GM10248 (cell line): ENCODE results near the gene POLR1C.

Experiments
- CTCF ChIA-PET: fragments of 300-600 bp; sonication (Branson Sonifier 250); formaldehyde crosslinking; extraction: SDS; loops from one replicate; lab custom pipeline; 2021; ENCODE audit warnings: antibody characterized with exemption; lab: Yijun Ruan, JAX
- POLR2A ChIA-PET: fragments of 350-650 bp; sonication (Branson Sonifier 250); formaldehyde crosslinking; extraction: SDS; loops from one replicate; lab custom pipeline; 2020; ENCODE audit warnings: antibody characterized with exemption; lab: Yijun Ruan, JAX
- DNase-seq: peaks from one replicate; pipeline ENCODE4 v3.0.0; 2012; ENCODE audit errors: extremely low spot score
- TF ChIP-seq, protein P1 (sequence below): IDR thresholded peaks from 2 replicates; pipeline ENCODE4 v1.5.1; 2012; ENCODE audit warnings: mild to moderate bottlenecking, low read depth; ENCODE audit errors: extremely low read depth, missing control alignments, control extremely low read depth

Gene POLR1C

DNA sequence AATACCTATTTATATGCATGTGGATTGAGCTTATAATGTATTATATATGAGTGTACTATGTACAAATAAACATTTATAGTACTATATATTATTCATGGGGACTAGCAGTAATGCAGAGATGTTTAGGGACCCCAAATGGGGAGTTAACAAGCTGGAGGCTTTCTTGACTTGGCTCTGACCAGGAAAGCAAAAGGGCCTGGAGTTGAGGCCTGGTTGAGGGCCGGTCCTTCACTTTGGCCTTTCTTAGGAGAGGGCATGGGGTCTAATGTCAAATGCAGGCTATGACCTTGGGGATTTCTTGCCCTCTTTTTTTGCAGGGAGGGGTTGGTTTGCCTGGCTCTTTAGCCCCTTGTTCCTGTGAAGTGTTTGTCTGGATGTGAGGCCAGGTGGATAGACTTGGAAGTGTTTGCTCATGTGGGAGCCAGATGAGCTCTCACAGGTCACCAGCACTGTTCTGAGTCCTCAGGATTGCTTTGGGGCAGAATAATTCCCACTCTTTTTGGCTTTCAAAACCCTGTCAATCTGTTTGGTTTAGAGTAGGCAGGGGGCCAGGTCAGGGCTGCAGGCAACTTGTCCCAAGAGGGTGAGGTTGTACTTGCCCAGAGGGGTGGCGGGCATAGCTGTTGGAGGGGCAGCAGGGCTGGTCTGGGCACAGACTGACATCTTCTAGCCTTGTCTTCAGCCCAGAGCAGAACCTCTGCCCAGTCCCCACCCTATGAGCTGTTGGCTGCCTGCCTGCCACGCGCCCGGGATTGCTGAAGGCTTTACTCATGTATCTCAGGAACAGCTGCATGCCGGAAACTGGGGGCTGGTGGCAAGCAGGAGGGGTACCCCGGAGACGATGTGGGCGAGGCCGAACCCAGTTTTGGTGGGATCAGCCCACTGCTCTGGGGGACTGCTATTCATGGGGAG, 24.9 kb upstream of the POLR1C start:
- no peak for DNase-seq
- ChIA-PET CTCF (interaction anchor here (0.9 to 11.7 kb wide), 8 partner anchors 7 to 301 kb away, joined by 3 to 125 read pairs (median 4); partner anchors contain the start of genes DLK2, DNPH1 and LRRC73), POLR2A (no interaction called here)
- TF ChIP-seq, protein P1, sequence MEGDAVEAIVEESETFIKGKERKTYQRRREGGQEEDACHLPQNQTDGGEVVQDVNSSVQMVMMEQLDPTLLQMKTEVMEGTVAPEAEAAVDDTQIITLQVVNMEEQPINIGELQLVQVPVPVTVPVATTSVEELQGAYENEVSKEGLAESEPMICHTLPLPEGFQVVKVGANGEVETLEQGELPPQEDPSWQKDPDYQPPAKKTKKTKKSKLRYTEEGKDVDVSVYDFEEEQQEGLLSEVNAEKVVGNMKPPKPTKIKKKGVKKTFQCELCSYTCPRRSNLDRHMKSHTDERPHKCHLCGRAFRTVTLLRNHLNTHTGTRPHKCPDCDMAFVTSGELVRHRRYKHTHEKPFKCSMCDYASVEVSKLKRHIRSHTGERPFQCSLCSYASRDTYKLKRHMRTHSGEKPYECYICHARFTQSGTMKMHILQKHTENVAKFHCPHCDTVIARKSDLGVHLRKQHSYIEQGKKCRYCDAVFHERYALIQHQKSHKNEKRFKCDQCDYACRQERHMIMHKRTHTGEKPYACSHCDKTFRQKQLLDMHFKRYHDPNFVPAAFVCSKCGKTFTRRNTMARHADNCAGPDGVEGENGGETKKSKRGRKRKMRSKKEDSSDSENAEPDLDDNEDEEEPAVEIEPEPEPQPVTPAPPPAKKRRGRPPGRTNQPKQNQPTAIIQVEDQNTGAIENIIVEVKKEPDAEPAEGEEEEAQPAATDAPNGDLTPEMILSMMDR: no peak

DNA sequence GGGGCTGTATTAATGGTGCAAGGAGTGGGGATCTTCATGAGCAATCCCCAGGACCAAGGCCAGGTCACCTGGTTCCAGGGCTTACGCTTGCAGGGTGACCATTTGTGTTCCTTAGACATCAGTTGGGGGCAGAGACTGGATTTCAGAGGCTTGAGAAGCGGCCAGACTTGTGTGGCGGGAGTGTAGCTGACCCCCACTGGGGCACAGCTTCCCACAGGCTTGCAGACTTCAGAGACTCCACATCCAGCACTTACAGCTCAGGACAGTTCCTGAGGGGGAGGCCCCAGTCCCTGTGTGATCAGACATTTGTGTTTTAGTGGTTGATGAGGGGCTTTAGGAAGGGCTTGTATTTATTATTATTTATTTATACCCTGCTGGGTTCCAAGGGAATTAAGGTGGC, 24.2 kb upstream of the POLR1C start:
- POLR2A ChIA-PET: no interaction called here
- TF ChIP-seq, protein P1: no peak
- CTCF ChIA-PET: interaction anchor here (0.9 to 11.7 kb wide), 7 partner anchors 8 to 302 kb away, joined by 3 to 125 read pairs (median 4); partner anchors contain the start of genes DLK2 and DNPH1
- no peak for DNase-seq

DNA sequence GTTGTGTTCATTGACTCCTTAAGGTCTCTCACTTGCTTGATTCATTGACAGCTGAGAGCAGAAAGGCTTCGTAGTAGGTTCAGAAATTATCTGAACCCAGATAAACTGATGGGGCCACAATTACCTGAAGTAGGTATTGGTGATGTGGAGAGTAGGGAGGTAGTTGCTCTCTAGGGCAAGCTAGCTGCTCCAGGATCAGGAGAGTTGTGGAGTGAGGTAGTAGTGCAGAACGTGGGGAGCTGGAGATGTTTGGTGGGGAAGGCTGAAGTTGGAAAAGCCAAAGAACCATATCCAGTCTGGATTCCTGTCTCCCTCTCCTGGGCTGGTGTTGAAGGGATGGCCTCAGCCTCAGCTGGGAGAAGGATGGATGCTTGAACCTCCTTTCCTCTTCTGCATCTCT, 23.7 kb upstream of the POLR1C start:
- no peak for DNase-seq
- TF ChIP-seq, protein P1: no peak
- ChIA-PET CTCF (interaction anchor here (0.9 to 11.7 kb wide), 8 partner anchors 8 to 303 kb away, joined by 3 to 125 read pairs (median 8); partner anchors contain the start of genes DLK2 and DNPH1), POLR2A (no interaction called here)

- ChIA-PET POLR2A (no interaction called here), CTCF (interaction anchor here (1.8 to 11.7 kb wide), 7 partner anchors 9 to 264 kb away, joined by 4 to 125 read pairs (median 15); partner anchors contain the start of genes DLK2 and DNPH1)
- TF ChIP-seq, protein P1: no peak
- DNase-seq: no peak
Measured at GRCh38 chr6:43493833-43494232, 23.1 kb upstream of the POLR1C start.

DNA sequence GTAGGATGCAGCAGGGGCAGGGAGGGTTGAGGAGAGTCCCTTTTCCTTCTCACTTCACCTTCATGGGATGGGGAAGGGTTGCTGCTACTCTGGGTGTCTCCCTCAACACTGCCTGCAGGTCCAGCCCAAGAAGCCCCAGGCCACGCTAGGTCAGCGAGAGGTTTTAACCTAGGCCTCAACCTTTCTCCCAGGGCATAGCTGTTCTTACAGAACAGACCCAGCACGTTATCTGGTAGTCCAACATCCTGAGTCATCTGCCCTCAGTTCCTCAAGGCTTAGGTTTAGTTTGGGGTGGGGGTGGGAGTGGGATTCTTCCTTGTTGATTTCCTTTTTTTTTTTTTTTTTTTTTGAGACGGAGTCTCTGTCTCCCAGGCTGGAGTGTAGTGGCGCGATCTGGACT, 22.6 kb upstream of the POLR1C start:
- DNase-seq: no peak
- ChIA-PET POLR2A (interaction anchor here (0.5 kb wide), 1 partner anchor 63 kb away, joined by 3 read pairs; no protein-coding TSS in a partner anchor), CTCF (interaction anchor here (0.8 to 11.7 kb wide), 7 partner anchors 10 to 265 kb away, joined by 4 to 125 read pairs (median 15); partner anchors contain the start of genes DLK2, DNPH1 and TJAP1)
- TF ChIP-seq, protein P1: no peak

DNA sequence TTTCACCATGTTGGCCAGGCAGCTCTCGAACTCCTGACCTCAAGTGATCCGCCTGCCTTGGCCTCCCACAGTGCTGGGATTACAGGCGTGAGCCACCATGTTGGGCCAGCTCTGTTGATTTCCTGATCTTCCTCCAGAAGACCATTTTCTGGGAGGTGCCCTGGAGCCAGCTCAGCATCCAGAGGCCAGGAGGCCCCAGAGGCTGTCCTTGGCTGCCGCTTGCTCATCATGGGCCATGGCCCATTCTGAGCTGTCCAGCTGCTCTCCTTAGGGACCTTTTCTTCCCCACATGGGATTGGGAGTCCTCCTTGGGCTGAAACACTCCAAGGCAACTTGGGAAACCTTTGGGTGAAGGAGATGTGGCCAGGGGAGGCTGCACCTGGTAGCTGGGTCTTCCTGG, 22.1 kb upstream of the POLR1C start:
- POLR2A ChIA-PET: interaction anchor here (0.5 kb wide), 1 partner anchor 63 kb away, joined by 3 read pairs; no protein-coding TSS in a partner anchor
- DNase-seq: no peak
- CTCF ChIA-PET: interaction anchor here (0.8 to 11.7 kb wide), 7 partner anchors 10 to 61 kb away, joined by 4 to 125 read pairs (median 15); partner anchors contain the start of genes DLK2 and TJAP1
- TF ChIP-seq, protein P1: no peak
